ENCODE data around the gene PLEKHA4.
"Not testable (repeated sequence)": the region's sequence is repeated elsewhere in the genome, so short reads cannot be mapped to it uniquely, and the experiment has no call there.

Gene PLEKHA4

DNA sequence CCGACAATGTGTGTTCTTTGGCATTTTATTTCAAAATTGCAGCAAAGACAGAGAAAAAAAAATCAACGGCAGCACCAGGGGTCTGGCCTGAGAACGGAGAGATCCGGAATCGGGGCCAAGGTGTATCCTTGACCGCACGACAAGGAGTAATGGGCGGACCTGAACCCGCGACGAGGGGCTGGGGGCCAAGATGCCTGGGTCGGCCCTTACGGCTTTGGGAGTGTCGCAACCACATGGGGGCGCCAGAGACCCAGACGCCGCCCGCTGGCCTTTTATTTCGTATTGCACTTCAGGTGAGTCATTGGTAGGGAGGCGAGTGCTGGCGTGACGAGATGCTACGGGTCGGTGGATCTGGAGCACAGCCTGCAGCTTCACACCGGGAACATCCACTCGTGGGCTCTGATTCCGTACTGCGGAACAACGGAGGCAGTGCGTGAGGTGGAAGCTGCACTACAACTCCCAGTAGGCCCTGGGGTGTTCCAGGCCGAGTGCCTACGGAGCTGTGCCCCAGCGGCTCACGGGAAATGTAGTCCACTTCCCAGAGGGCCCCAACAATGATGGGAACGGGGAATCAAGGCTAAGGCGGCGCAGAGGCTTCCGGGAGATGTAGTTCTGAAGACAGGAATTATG lies 73.2 kb downstream of the PLEKHA4 start:
- DNase-seq = peak; percentile 92

- DNase-seq = no peak
Measured at GRCh38 chr19:48794291-48794690, 74.1 kb downstream of the PLEKHA4 start.

- no peak for DNase-seq
Measured at GRCh38 chr19:48793271-48793670, 75.1 kb downstream of the PLEKHA4 start.

DNA sequence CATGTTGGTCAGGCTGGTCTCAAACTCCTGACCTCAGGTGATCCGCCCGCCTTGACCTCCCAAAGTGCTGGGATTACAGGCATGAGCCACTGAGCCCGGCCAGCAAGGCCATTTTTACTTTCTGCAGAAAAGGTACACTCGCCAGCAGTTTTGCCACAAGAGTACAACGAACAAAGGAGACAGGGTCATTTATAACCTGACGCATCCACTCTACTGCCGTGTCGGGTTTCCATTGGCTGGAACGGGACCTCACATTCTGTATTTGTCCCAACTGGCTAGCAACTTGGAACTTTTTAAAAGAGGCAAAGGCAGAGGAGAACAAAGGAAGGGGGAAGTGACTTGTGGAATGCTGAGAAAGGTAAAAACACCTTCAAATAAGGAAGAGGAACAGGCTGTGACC lies 81.1 kb downstream of the PLEKHA4 start:
- not testable (repeated sequence) for DNase-seq
